IMR-90 (cell line): Measurements from ENCODE around the gene CEP72. TPM values are rescaled to one million over a fixed set of nuclear protein-coding genes. Genes with fewer than 3 reads are reported as not detected.

Experiments
- ATAC-seq: fragments of 200-7000 bp; cut with Tn5 transposase; 2 replicates; pipeline ENCODE4 v1.9.1; 2020; ENCODE audit warnings: low read depth, mild to moderate bottlenecking, moderate library complexity
- BruUV-seq: library from RNA; stranded (reverse); fragments of 400-500 nt; replicated peaks from 2 replicates; lab custom pipeline; 2021; lab: Mats Ljungman, UMichigan
- CTCF ChIA-PET: fragments of 300-600 bp; formaldehyde crosslinking; extraction: SDS; loops from one replicate; lab custom pipeline; 2021; ENCODE audit warnings: antibody characterized with exemption; lab: Yijun Ruan, JAX
- POLR2A ChIA-PET: fragments of 300-600 bp; sonication (Branson Sonifier 250); formaldehyde crosslinking; loops from one replicate; lab custom pipeline; 2022; ENCODE audit warnings: antibody characterized with exemption; ENCODE audit not compliant: unreplicated experiment; lab: Charles Lee
- DNase-seq: peaks from one replicate; pipeline ENCODE4 v3.0.0; 2013
- H2AFZ ChIP-seq: replicated peaks from 2 replicates; pipeline ENCODE3; 2013; ENCODE audit warnings: low read length, mild to moderate bottlenecking; ENCODE audit not compliant: poor library complexity
- H2AK5ac ChIP-seq: 2 replicates; pipeline ENCODE4 v1.6.1; 2013; ENCODE audit warnings: low read depth, low read length, inconsistent platforms
- H2AK9ac ChIP-seq: replicated peaks from 2 replicates; pipeline ENCODE3; 2013; ENCODE audit warnings: mild to moderate bottlenecking, low read depth, low read length, moderate library complexity; ENCODE audit not compliant: poor library complexity
- H2BK120ac ChIP-seq: 2 replicates; pipeline ENCODE4 v1.6.1; 2013; ENCODE audit warnings: low read depth, low read length, inconsistent platforms
- H2BK15ac ChIP-seq: 3 replicates; pipeline ENCODE4 v1.6.1; 2013; ENCODE audit warnings: low read depth, low read length, inconsistent platforms
- H2BK20ac ChIP-seq: 2 replicates; pipeline ENCODE4 v1.6.1; 2013; ENCODE audit warnings: low read depth, mild to moderate bottlenecking, inconsistent platforms, low read length, moderate library complexity
- H2BK5ac ChIP-seq: 2 replicates; pipeline ENCODE4 v1.6.1; 2013; ENCODE audit warnings: mild to moderate bottlenecking, low read depth, low read length, inconsistent platforms; ENCODE audit not compliant: poor library complexity, severe bottlenecking
- H3K14ac ChIP-seq: replicated peaks from 2 replicates; pipeline ENCODE4 v1.6.1; 2013; ENCODE audit warnings: low read depth, low read length, inconsistent platforms
- H3K18ac ChIP-seq: 2 replicates; pipeline ENCODE4 v1.6.1; 2013; ENCODE audit warnings: low read depth, low read length, control low read depth
- H3K23ac ChIP-seq: 2 replicates; pipeline ENCODE4 v1.6.1; 2013; ENCODE audit warnings: low read depth, low read length, inconsistent platforms
- H3K27ac ChIP-seq: 2 replicates; pipeline ENCODE4 v1.5.1; 2013; ENCODE audit warnings: mild to moderate bottlenecking, control low read depth, low read length; ENCODE audit not compliant: insufficient read depth
- H3K27me3 ChIP-seq: 2 replicates; pipeline ENCODE4 v1.6.1; 2013; ENCODE audit warnings: low read length; ENCODE audit not compliant: control insufficient read depth, insufficient read depth
- H3K36me3 ChIP-seq: 2 replicates; pipeline ENCODE4 v1.6.1; 2013; ENCODE audit warnings: low read length, mixed read lengths; ENCODE audit not compliant: control insufficient read depth, insufficient read depth
- H3K4ac ChIP-seq: 2 replicates; pipeline ENCODE4 v1.6.1; 2013; ENCODE audit warnings: low read depth, low read length, inconsistent platforms
- H3K4me1 ChIP-seq: 2 replicates; pipeline ENCODE4 v1.6.1; 2013; ENCODE audit warnings: low read length, mixed read lengths; ENCODE audit not compliant: control insufficient read depth, insufficient read depth
- H3K4me2 ChIP-seq: 2 replicates; pipeline ENCODE4 v1.6.1; 2013; ENCODE audit warnings: low read depth, mild to moderate bottlenecking, control low read depth, low read length, moderate library complexity
- H3K4me3 ChIP-seq: 2 replicates; pipeline ENCODE4 v1.5.1; 2013; ENCODE audit warnings: low read depth, mild to moderate bottlenecking, control low read depth, low read length, moderate library complexity; ENCODE audit not compliant: insufficient read depth
- H3K56ac ChIP-seq: 2 replicates; pipeline ENCODE4 v1.6.1; 2013; ENCODE audit warnings: low read length, inconsistent platforms; ENCODE audit not compliant: insufficient read depth; ENCODE audit errors: extremely low read depth
- H3K79me1 ChIP-seq, 2 experiments: 2 replicates each; pipeline ENCODE4 v1.6.1; 2013; ENCODE audit warnings: low read length in 2 of 2, inconsistent platforms in 1 of 2, low read depth in 1 of 2
- H3K9ac ChIP-seq: 2 replicates; pipeline ENCODE4 v1.6.1; 2013; ENCODE audit warnings: low read depth, low read length, control low read depth
- H3K9me1 ChIP-seq: 2 replicates; pipeline ENCODE4 v1.6.1; 2013; ENCODE audit warnings: low read length, inconsistent platforms; ENCODE audit not compliant: insufficient read depth
- H3K9me3 ChIP-seq: 2 replicates; pipeline ENCODE4 v1.6.1; 2013; ENCODE audit warnings: low read length; ENCODE audit not compliant: control insufficient read depth, insufficient read depth
- H4K20me1 ChIP-seq: 2 replicates; pipeline ENCODE4 v1.6.1; 2013; ENCODE audit warnings: low read length, inconsistent platforms; ENCODE audit not compliant: insufficient read depth
- H4K5ac ChIP-seq: 2 replicates; pipeline ENCODE4 v1.6.1; 2013; ENCODE audit warnings: mild to moderate bottlenecking, low read depth, low read length, control low read depth
- H4K8ac ChIP-seq, 2 experiments: 2 replicates each; pipeline ENCODE4 v1.6.1; 2013; ENCODE audit warnings: low read depth in 2 of 2, low read length in 2 of 2, control low read depth in 1 of 2, inconsistent platforms in 1 of 2
- H4K91ac ChIP-seq: 2 replicates; pipeline ENCODE4 v1.6.1; 2013; ENCODE audit warnings: low read depth, low read length, inconsistent platforms; ENCODE audit not compliant: insufficient read depth
- BHLHE40 ChIP-seq: fragments of 150-350 bp; IDR thresholded peaks from 2 replicates; pipeline ENCODE4 v1.6.1; 2016; ENCODE audit warnings: mild to moderate bottlenecking, low read depth, low read length
- CEBPB ChIP-seq: IDR thresholded peaks from 2 replicates; pipeline ENCODE4 v1.6.1; 2012; ENCODE audit warnings: low read depth, low read length, improper control_type of control experiment
- CTCF ChIP-seq: conservative IDR thresholded peaks from 2 replicates; pipeline ENCODE4 v1.5.1; 2012; ENCODE audit warnings: mild to moderate bottlenecking, low read depth, low read length, improper control_type of control experiment
- MAFK ChIP-seq: IDR thresholded peaks from 2 replicates; pipeline ENCODE4 v1.6.1; 2012; ENCODE audit warnings: low read depth, low read length, improper control_type of control experiment
- MAZ ChIP-seq: IDR thresholded peaks from 2 replicates; pipeline ENCODE4 v1.6.1; 2012; ENCODE audit warnings: low read depth, mild to moderate bottlenecking, low read length, improper control_type of control experiment, moderate library complexity, borderline replicate concordance
- MXI1 ChIP-seq: IDR thresholded peaks from 2 replicates; pipeline ENCODE4 v1.6.1; 2012; ENCODE audit warnings: low read depth, mild to moderate bottlenecking, low read length, moderate library complexity, borderline replicate concordance
- NFE2L2 ChIP-seq: fragments of 150-350 bp; IDR thresholded peaks from 2 replicates; pipeline ENCODE4 v1.6.1; 2016; ENCODE audit warnings: low read depth, mild to moderate bottlenecking, low read length
- POLR2A ChIP-seq: IDR thresholded peaks from 2 replicates; pipeline ENCODE4 v1.6.1; 2012; ENCODE audit warnings: mild to moderate bottlenecking, low read depth, low read length
- RFX5 ChIP-seq: IDR thresholded peaks from 2 replicates; pipeline ENCODE4 v1.8.0; 2012; ENCODE audit warnings: low read depth, mild to moderate bottlenecking, low read length, moderate library complexity
- WGBS, 2 experiments: methylation state at CpG; one replicate each; pipeline versions ENCODE4 v1.1.5 to v1.1.7; 2013; ENCODE audit warnings: missing lambda C conversion rate in 2 of 2; ENCODE audit not compliant: insufficient read length in 1 of 2; ENCODE audit errors: extremely low coverage in 2 of 2; 5-methylcytosine and 5-hydroxymethylcytosine counted together
- dilution Hi-C: fragments of 300-500 bp; cut with HindIII; formaldehyde crosslinking; loops from one replicate; pipeline ENCODE4 v1.14.3; 2018; ENCODE audit warnings: low sequenced_read_pairs; ENCODE audit not compliant: unreplicated experiment
- in situ Hi-C: fragments of 300-500 bp; cut with MboI; formaldehyde crosslinking; loops from 3 replicates; pipeline ENCODE4 v1.14.3; 2019; ENCODE audit warnings: low sequenced_read_pairs, inconsistent platforms, mixed read lengths
- intact Hi-C: fragments of 100-400 bp; cut with micrococcal nuclease; formaldehyde crosslinking; loops from 2 replicates; pipeline ENCODE4 v1.10.0; 2022
- polyA plus RNA-seq, 3 experiments: library from polyadenylated mRNA; depleted of rRNA; stranded (reverse); fragments of >200 nt; gene quantifications; 2 replicates each; pipeline ENCODE4 v1.2.3, GENCODE V29; 2012; ENCODE audit warnings: low replicate concordance in 1 of 3
- total RNA-seq: library from RNA; depleted of rRNA; stranded (reverse); fragments of >200 nt; gene quantifications from 2 replicates; pipeline ENCODE4 v1.2.3, GENCODE V29; 2012
- TF ChIP-seq, protein P1 (sequence below): fragments of 150-350 bp; IDR thresholded peaks from 2 replicates; pipeline ENCODE4 v1.6.1; 2016; ENCODE audit warnings: low read depth, mild to moderate bottlenecking, low read length, moderate library complexity, borderline replicate concordance

The CEP72 gene
- total and polyA plus RNA-seq, 2 of the 4 experiments (the other 2 are of a cell fraction): 2.9 to 4.3 TPM

- no peak overlapping the region for H2BK5ac ChIP-seq
- ChIA-PET CTCF (no interaction called here), POLR2A (no interaction called here)
- H3K4ac ChIP-seq: no peak overlapping the region
- H3K36me3 ChIP-seq: peaks cover 14% of the 10 kb centered on the region
- 100% methylated on average over 6 of the region's 38 CpGs; no CpG with 5 or more reads in 1 of the 2 experiments for WGBS, 2 experiments
- H3K18ac ChIP-seq: no peak overlapping the region
- H3K27me3 ChIP-seq: no peaks in the 10 kb centered on the region
- H3K79me1 ChIP-seq: no peaks in the 10 kb centered on the region
- no TSS peak for BruUV-seq
- no peak overlapping the region for H2AK9ac ChIP-seq
- H3K56ac ChIP-seq: no peak overlapping the region
- no peaks in the 10 kb centered on the region for H3K9me1 ChIP-seq
- no peak overlapping the region for H4K91ac ChIP-seq
- TF ChIP-seq BHLHE40: no peak
- TF ChIP-seq, protein P1, sequence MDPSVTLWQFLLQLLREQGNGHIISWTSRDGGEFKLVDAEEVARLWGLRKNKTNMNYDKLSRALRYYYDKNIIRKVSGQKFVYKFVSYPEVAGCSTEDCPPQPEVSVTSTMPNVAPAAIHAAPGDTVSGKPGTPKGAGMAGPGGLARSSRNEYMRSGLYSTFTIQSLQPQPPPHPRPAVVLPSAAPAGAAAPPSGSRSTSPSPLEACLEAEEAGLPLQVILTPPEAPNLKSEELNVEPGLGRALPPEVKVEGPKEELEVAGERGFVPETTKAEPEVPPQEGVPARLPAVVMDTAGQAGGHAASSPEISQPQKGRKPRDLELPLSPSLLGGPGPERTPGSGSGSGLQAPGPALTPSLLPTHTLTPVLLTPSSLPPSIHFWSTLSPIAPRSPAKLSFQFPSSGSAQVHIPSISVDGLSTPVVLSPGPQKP: no peak
- no peak for TF ChIP-seq CEBPB
- no peak for TF ChIP-seq MAZ
- TF ChIP-seq MXI1: no peak
- TF ChIP-seq MAFK: no peak
- no peak for TF ChIP-seq RFX5
- no peak for TF ChIP-seq NFE2L2
- no peak for TF ChIP-seq POLR2A
- no peak for TF ChIP-seq CTCF
- H3K4me2 ChIP-seq: no peak overlapping the region
- H4K20me1 ChIP-seq: no peaks in the 10 kb centered on the region
- in situ Hi-C loops: no loop called here
- ATAC-seq (no peak), DNase-seq (no peak)
- H2AFZ ChIP-seq: no peak overlapping the region
- H3K4me1 ChIP-seq: no peaks in the 10 kb centered on the region
- no peak overlapping the region for H2BK20ac ChIP-seq
- H4K8ac ChIP-seq: no peak overlapping the region
- H3K14ac ChIP-seq: no peak overlapping the region
- no peak overlapping the region for H4K5ac ChIP-seq
- H2BK15ac ChIP-seq: no peak overlapping the region
- H3K9ac ChIP-seq: no peak overlapping the region
- no peak overlapping the region for H2BK120ac ChIP-seq
- H2AK5ac ChIP-seq: no peak overlapping the region
- H3K9me3 ChIP-seq: no peaks in the 10 kb centered on the region
- no peak overlapping the region for H3K4me3 ChIP-seq
- dilution Hi-C loops: no loop called here
- no peak overlapping the region for H3K27ac ChIP-seq
- no peak overlapping the region for H3K23ac ChIP-seq
- intact Hi-C loops: no loop called here
Observed at GRCh38 chr5:624118-624950, 12.2 kb downstream of the CEP72 start.
